ENCODE results near the gene TRRAP.

GRCh38 chr7:98855610-98856422 lies 22.5 kb upstream of the TRRAP start:
- TF ChIP-seq POLR2A (IDR thresholded peaks at IDR 0.05; ENCODE audit: low read length) (no peak), GATA1 (IDR thresholded peaks at IDR 0.05; ENCODE audit: low read depth, low read length) (no peak)

All from erythroblast (primary cell).